GM12873 (cell line): ENCODE measurements around the gene PCDHB7.
A peak's percentile ranks its signal among the peaks of the same experiment; 100 is the strongest.

Source experiments
- CTCF ChIP-seq: IDR thresholded peaks from 2 replicates; pipeline ENCODE4 v1.5.1; 2012; ENCODE audit warnings: low read depth, mild to moderate bottlenecking, moderate library complexity, low read length, control low read depth; ENCODE audit not compliant: insufficient read depth; ENCODE audit errors: missing control alignments

Gene PCDHB7

GRCh38 chr5:141172381-141173204 is at the start of gene PCDHB7:
Gene PCDHB7 (plus strand): TSS chr5:141172644. CDS start chr5:141172836, 192 bp downstream.
- peak; percentile 40 for TF ChIP-seq CTCF

- TF ChIP-seq CTCF = no peak
Measured at GRCh38 chr5:141127305-141127704, 45.1 kb upstream of the PCDHB7 start.

- TF ChIP-seq CTCF = peak; percentile 28
Measured at GRCh38 chr5:141135030-141135717, 37.3 kb upstream of the PCDHB7 start, which contains the start of gene PCDHB5. Gene PCDHB5 (plus strand): TSS chr5:141135206. CDS start chr5:141135435, 229 bp downstream.

- no peak for TF ChIP-seq CTCF
Measured at GRCh38 chr5:141135718-141136266, 36.7 kb upstream of the PCDHB7 start.

GRCh38 chr5:141149812-141150211 is 22.6 kb upstream of the PCDHB7 start, which contains the start of gene PCDHB6:
Gene PCDHB6 (plus strand): TSS chr5:141150057. CDS start chr5:141150258, 201 bp downstream.
- TF ChIP-seq CTCF = no peak

GRCh38 chr5:141150224-141150992 is 22.0 kb upstream of the PCDHB7 start:
- no peak for TF ChIP-seq CTCF

- no peak for TF ChIP-seq CTCF
Measured at GRCh38 chr5:141150993-141151325, 21.5 kb upstream of the PCDHB7 start.
